ENCODE results near the gene PDZD2.

DNA sequence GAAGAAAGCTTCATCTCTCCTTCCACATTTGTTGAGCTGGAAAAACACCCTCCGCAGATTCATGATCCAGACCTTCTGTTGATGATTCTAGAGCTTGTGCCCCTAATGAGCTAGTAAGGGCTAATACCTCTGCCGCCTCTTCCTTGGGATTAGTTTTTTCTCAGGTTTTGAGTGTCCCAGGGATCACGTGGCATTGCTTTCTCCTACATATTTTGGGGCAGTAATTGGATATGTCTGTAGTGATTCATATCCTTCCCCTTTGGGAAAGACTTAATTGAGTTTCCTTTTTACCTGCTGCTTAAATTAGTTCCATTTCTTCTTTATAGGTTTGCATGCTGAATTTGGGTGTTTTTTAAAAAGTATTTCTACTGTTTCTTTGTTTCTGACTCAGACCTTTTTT, 391.3 kb downstream of the PDZD2 start:
- TF ChIP-seq EZH2 (IDR thresholded peaks at IDR 0.05; ENCODE audit: insufficient read depth, poor library complexity, severe bottlenecking) (no peak), EZH2phosphoT487 (IDR thresholded peaks at IDR 0.05; ENCODE audit: insufficient read depth, low read depth) (no peak)
